Uterus (tissue), 4 donors: ENCODE measurements around the gene MYOG. TPM values are rescaled to one million over a fixed set of nuclear protein-coding genes. Genes with fewer than 3 reads are reported as not detected.

Experiments used
- DNase-seq, 2 donors: peaks; one replicate each; pipeline ENCODE4 v3.0.0-alpha.2; 2019 to 2020
- H3K27ac ChIP-seq, 2 donors: fragments of 200-600 bp; sonication (generic); 1 replicate in 1 of 2; 2 replicates in 1 of 2; pipeline ENCODE4 v1.5.1; 2016 to 2018
- H3K27me3 ChIP-seq, 2 donors: fragments of 200-600 bp; sonication (generic); one replicate each; pipeline ENCODE4 v1.5.1; 2018 to 2019; ENCODE audit warnings: control low read depth in 1 of 2
- H3K36me3 ChIP-seq, 2 donors: fragments of 200-600 bp; sonication (generic); one replicate each; pipeline ENCODE4 v1.5.1; 2019; ENCODE audit warnings: control low read depth in 1 of 2
- H3K4me1 ChIP-seq, 2 donors: fragments of 200-600 bp; sonication (generic); one replicate each; pipeline ENCODE4 v1.5.1; 2018 to 2019; ENCODE audit warnings: control low read depth in 1 of 2
- H3K4me3 ChIP-seq, 2 donors: fragments of 200-600 bp; sonication (generic); 1 replicate in 1 of 2; 2 replicates in 1 of 2; pipeline ENCODE4 v1.5.1; 2018 to 2019; ENCODE audit warnings: mild to moderate bottlenecking in 1 of 2
- H3K9me3 ChIP-seq, 2 donors: fragments of 200-600 bp; sonication (generic); one replicate each; pipeline ENCODE4 v1.5.1; 2019; ENCODE audit warnings: control low read depth in 1 of 2
- CTCF ChIP-seq, 4 experiments: fragments of 200-600 bp in 2 of 4; fragments of 450-650 bp in 2 of 4; sonication (generic) in 2 of 4; IDR thresholded peaks; one replicate each; pipeline ENCODE4 v1.5.1; 2016 to 2019; ENCODE audit warnings: antibody characterized with exemption in 4 of 4, mild to moderate bottlenecking in 2 of 4, moderate library complexity in 1 of 4
- POLR2A ChIP-seq, 2 donors: fragments of 450-650 bp; IDR thresholded peaks; one replicate each; pipeline ENCODE4 v1.6.1; 2016; ENCODE audit warnings: antibody characterized with exemption in 2 of 2, mild to moderate bottlenecking in 1 of 2, moderate library complexity in 1 of 2
- intact Hi-C: fragments of 100-400 bp; cut with DNase I; formaldehyde crosslinking; loops from one replicate; pipeline ENCODE4 v1.15.1; 2023; ENCODE audit warnings: low total_unique reads
- total RNA-seq, 4 donors: library from RNA; depleted of rRNA in 3 of 4; stranded (reverse); fragments of >200 nt in 3 of 4; gene quantifications; one replicate each; pipeline versions ENCODE4 v1.1.0 to v1.2.4, GENCODE V29; 2014 to 2023
- donor health status: DM: yes; HTN: yes; CAD: no.

MYOG gene
- total RNA-seq, 4 donors from 2014 or later: not detected

GRCh38 chr1:203037509-203038190 lies 48.2 kb downstream of the MYOG start:
- H3K4me1 ChIP-seq: no peaks in the 10 kb centered on the region
- DNase-seq: no peak
- peak overlapping the region; percentile 54 to 58 for H3K27ac ChIP-seq
- H3K9me3 ChIP-seq: no peaks in the 10 kb centered on the region
- H3K27me3 ChIP-seq: no peaks in the 10 kb centered on the region
- no peak overlapping the region for H3K4me3 ChIP-seq
- intact Hi-C loops: loop anchor here (2.0 kb wide), 1 partner anchor 181 kb away; no protein-coding TSS in a partner anchor
- no peak for TF ChIP-seq CTCF (IDR thresholded peaks at IDR 0.05)
- TF ChIP-seq POLR2A (IDR thresholded peaks at IDR 0.05): no peak
- H3K36me3 ChIP-seq: no peaks in the 10 kb centered on the region

GRCh38 chr1:203036537-203036936 lies 49.3 kb downstream of the MYOG start:
- Histone ChIP-seq H3K27ac (no peak overlapping the region), H3K27me3 (no peaks in the 10 kb centered on the region), H3K4me3 (no peak overlapping the region), H3K36me3 (no peaks in the 10 kb centered on the region), H3K9me3 (no peaks in the 10 kb centered on the region), H3K4me1 (no peaks in the 10 kb centered on the region)
- DNase-seq: no peak
- TF ChIP-seq CTCF (IDR thresholded peaks at IDR 0.05) (no peak), POLR2A (IDR thresholded peaks at IDR 0.05) (no peak)
- intact Hi-C loops: no loop called here

GRCh38 chr1:203036135-203036534 lies 49.7 kb downstream of the MYOG start:
- Histone ChIP-seq H3K27ac (no peak overlapping the region), H3K9me3 (no peaks in the 10 kb centered on the region), H3K36me3 (no peaks in the 10 kb centered on the region), H3K4me1 (no peaks in the 10 kb centered on the region), H3K27me3 (no peaks in the 10 kb centered on the region), H3K4me3 (no peak overlapping the region)
- intact Hi-C loops: no loop called here
- no peak for DNase-seq
- TF ChIP-seq POLR2A (IDR thresholded peaks at IDR 0.05) (no peak), CTCF (IDR thresholded peaks at IDR 0.05) (no peak)

GRCh38 chr1:203035111-203036000 lies 50.5 kb downstream of the MYOG start:
- Histone ChIP-seq H3K27ac (no peak overlapping the region), H3K4me1 (no peaks in the 10 kb centered on the region), H3K36me3 (no peaks in the 10 kb centered on the region), H3K4me3 (no peak overlapping the region), H3K27me3 (no peaks in the 10 kb centered on the region), H3K9me3 (no peaks in the 10 kb centered on the region)
- TF ChIP-seq POLR2A (IDR thresholded peaks at IDR 0.05): no peak
- TF ChIP-seq CTCF (IDR thresholded peaks at IDR 0.05): no peak
- no peak for DNase-seq
- intact Hi-C loops: no loop called here
